ENCODE data around the gene PKN1. TPM values are rescaled to one million over a fixed set of nuclear protein-coding genes. Genes with fewer than 3 reads are reported as not detected.

Gene PKN1
- total and polyA plus RNA-seq, 9 of the 15 experiments (the other 6 are each of a cell fraction or from before 2014, with no cell fraction given): 0.30 to 228 (median 77.5) TPM

DNA sequence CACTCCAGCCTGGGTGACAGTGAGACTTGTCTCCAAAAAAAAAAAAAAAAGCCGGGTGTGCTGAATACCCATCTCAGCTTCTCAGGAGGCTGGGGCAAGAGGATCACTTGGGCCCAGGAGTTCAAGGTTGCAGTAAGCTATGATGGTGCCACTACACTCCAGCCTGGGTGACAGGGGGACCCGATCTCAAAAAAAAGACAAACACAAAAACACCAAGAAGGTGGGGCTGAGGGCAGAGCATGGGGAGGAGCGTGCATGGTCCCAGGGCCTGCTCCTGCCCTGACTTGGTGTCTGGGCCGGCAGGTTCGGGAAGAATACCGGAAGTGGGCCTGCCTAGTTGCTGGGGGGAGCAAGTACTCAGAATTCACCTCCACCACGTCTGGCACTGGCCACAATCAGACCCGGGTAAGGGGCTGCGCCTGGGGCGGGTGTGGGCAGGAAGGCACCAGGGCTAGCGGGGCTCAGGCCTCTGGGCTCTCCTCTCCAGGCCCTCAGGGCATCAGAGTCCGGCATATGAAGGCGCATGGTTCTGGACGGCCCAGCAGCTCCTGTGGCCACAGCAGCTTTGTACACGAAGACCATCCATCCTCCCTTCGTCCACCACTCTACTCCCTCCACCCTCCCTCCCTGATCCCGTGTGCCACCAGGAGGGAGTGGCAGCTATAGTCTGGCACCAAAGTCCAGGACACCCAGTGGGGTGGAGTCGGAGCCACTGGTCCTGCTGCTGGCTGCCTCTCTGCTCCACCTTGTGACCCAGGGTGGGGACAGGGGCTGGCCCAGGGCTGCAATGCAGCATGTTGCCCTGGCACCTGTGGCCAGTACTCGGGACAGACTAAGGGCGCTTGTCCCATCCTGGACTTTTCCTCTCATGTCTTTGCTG lies 25.3 kb upstream of the PKN1 start (continued):
- TF ChIP-seq, protein P1, sequence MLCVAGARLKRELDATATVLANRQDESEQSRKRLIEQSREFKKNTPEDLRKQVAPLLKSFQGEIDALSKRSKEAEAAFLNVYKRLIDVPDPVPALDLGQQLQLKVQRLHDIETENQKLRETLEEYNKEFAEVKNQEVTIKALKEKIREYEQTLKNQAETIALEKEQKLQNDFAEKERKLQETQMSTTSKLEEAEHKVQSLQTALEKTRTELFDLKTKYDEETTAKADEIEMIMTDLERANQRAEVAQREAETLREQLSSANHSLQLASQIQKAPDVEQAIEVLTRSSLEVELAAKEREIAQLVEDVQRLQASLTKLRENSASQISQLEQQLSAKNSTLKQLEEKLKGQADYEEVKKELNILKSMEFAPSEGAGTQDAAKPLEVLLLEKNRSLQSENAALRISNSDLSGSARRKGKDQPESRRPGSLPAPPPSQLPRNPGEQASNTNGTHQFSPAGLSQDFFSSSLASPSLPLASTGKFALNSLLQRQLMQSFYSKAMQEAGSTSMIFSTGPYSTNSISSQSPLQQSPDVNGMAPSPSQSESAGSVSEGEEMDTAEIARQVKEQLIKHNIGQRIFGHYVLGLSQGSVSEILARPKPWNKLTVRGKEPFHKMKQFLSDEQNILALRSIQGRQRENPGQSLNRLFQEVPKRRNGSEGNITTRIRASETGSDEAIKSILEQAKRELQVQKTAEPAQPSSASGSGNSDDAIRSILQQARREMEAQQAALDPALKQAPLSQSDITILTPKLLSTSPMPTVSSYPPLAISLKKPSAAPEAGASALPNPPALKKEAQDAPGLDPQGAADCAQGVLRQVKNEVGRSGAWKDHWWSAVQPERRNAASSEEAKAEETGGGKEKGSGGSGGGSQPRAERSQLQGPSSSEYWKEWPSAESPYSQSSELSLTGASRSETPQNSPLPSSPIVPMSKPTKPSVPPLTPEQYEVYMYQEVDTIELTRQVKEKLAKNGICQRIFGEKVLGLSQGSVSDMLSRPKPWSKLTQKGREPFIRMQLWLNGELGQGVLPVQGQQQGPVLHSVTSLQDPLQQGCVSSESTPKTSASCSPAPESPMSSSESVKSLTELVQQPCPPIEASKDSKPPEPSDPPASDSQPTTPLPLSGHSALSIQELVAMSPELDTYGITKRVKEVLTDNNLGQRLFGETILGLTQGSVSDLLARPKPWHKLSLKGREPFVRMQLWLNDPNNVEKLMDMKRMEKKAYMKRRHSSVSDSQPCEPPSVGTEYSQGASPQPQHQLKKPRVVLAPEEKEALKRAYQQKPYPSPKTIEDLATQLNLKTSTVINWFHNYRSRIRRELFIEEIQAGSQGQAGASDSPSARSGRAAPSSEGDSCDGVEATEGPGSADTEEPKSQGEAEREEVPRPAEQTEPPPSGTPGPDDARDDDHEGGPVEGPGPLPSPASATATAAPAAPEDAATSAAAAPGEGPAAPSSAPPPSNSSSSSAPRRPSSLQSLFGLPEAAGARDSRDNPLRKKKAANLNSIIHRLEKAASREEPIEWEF (CRISPR knock-in tag; IDR thresholded peaks at IDR 0.05): no peak

DNA sequence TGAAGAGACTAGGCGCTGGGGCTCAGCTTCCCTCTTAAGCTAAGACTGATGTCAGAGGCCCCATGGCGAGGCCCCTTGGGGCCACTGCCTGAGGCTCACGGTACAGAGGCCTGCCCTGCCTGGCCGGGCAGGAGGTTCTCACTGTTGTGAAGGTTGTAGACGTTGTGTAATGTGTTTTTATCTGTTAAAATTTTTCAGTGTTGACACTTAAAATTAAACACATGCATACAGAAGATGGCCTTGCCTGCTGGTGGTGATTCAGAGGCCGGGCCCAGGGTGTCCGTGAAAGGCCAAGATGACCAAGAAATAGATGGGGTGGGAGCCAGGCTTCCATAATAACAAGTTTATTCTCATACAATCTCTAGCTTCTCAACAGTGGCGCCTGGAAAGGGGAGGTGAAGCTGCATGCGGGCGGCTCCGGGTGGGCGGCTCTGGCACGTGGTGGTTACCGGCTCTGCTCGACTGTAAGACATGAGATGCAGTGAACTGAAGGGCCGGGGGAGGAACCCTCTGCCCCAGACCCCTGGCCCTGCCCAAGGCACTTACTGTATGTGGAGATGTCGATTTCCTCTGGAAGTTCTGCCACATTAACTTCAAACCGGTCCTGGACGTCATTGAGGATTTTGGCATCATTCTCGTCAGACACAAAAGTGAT lies 24.5 kb upstream of the PKN1 start:
- no TSS peak for BruUV-seq (replicated peaks)
- TF ChIP-seq FOXK1 (CRISPR knock-in tag; IDR thresholded peaks at IDR 0.05; ENCODE audit: borderline replicate concordance): no peak
- TF ChIP-seq, protein P2, sequence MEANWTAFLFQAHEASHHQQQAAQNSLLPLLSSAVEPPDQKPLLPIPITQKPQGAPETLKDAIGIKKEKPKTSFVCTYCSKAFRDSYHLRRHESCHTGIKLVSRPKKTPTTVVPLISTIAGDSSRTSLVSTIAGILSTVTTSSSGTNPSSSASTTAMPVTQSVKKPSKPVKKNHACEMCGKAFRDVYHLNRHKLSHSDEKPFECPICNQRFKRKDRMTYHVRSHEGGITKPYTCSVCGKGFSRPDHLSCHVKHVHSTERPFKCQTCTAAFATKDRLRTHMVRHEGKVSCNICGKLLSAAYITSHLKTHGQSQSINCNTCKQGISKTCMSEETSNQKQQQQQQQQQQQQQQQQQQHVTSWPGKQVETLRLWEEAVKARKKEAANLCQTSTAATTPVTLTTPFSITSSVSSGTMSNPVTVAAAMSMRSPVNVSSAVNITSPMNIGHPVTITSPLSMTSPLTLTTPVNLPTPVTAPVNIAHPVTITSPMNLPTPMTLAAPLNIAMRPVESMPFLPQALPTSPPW (CRISPR knock-in tag; IDR thresholded peaks at IDR 0.05): 0 out of 2 replicates have a peak, but pooled peaks have one; percentile 13
- TF ChIP-seq, protein P3, sequence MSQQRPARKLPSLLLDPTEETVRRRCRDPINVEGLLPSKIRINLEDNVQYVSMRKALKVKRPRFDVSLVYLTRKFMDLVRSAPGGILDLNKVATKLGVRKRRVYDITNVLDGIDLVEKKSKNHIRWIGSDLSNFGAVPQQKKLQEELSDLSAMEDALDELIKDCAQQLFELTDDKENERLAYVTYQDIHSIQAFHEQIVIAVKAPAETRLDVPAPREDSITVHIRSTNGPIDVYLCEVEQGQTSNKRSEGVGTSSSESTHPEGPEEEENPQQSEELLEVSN (IDR thresholded peaks at IDR 0.05; ENCODE audit: borderline replicate concordance in 1 of 2, extremely low read depth in 1 of 2, insufficient read depth in 1 of 2, insufficient read length in 1 of 2, low read depth in 1 of 2, low read length in 1 of 2, poor library complexity in 1 of 2, severe bottlenecking in 1 of 2): no peak
- TF ChIP-seq TFAM (CRISPR knock-in tag; conservative IDR thresholded peaks at IDR 0.05): no peak
- TF ChIP-seq RFX7 (CRISPR knock-in tag; IDR thresholded peaks at IDR 0.05): no peak
- TF ChIP-seq RBFOX2 (IDR thresholded peaks at IDR 0.05; ENCODE audit: low read depth, low read length): peak; percentile 6
- no peak for TF ChIP-seq MTA2 (IDR thresholded peaks at IDR 0.05; ENCODE audit: low read depth)
- TF ChIP-seq SOX6 (IDR thresholded peaks at IDR 0.05): no peak

More for the DNA sequence above, 24.5 kb upstream of the PKN1 start:
- peaks cover 10% of the 10 kb centered on the region for H3K9me1 ChIP-seq (ENCODE audit: control insufficient read depth, insufficient read depth, low read length)
- H3K4me2 ChIP-seq (ENCODE audit: insufficient read depth, low read length): no peak overlapping the region
- no peak overlapping the region for H3K27ac ChIP-seq (ENCODE audit: extremely low read depth, low read depth, low read length)
- no peaks in the 10 kb centered on the region for H3K9me3 ChIP-seq (replicated peaks; ENCODE audit: control insufficient read depth, insufficient read depth, low read depth, low read length)
- in situ Hi-C loops (cut with MboI): no loop called here
- POLR2A ChIA-PET: interaction anchor here (0.6 to 1.4 kb wide), 5 partner anchors 8 to 389 kb away, joined by 3 to 4 read pairs (median 3); no protein-coding TSS in a partner anchor
- peaks cover 59% of the 10 kb centered on the region for H4K20me1 ChIP-seq (replicated peaks; ENCODE audit: control insufficient read depth, insufficient read depth, low read length)
- CTCF ChIA-PET (ENCODE audit: low intra/inter-chr PET ratio): no interaction called here
- no peak overlapping the region for H2AFZ ChIP-seq (ENCODE audit: low read depth, low read length)
- WGBS (ENCODE audit: insufficient coverage, low coverage, missing lambda C conversion rate): 75% methylated on average over 18 of the region's 20 CpGs
- no peak overlapping the region for H3K4me3 ChIP-seq
- peak; percentile 58 for FAIRE-seq
- no peaks in the 10 kb centered on the region for H3K27me3 ChIP-seq (ENCODE audit: control insufficient read depth in 2 of 2, insufficient read depth in 2 of 2, low read length in 2 of 2)
- ATAC-seq: 0 out of 3 replicates have a peak, but pooled peaks have one; percentile 0
- H3K79me2 ChIP-seq (ENCODE audit: control insufficient read depth, insufficient read depth, low read length): peaks cover 26% of the 10 kb centered on the region
- peaks cover 5 to 60% of the 10 kb centered on the region in 2 experiments; a peak in 4 of 5 replicates for H3K4me1 ChIP-seq (replicated peaks in 1 of 2; ENCODE audit: control insufficient read depth in 2 of 2, insufficient read depth in 2 of 2, low read length in 2 of 2)
- peak in 2 of 4 experiments; percentile 6 to 12 for DNase-seq (ENCODE audit: extremely low read depth in 1 of 4, low spot score in 3 of 4)
- intact Hi-C loops (cut with micrococcal nuclease): loop anchor here (10.0 kb wide), 1 partner anchor 264 kb away; no protein-coding TSS in a partner anchor
- peak overlapping the region in 1 of 2 experiments; percentile 78; a peak in 2 of 4 replicates for H3K9ac ChIP-seq (ENCODE audit: insufficient read depth in 1 of 2, low read depth in 2 of 2, low read length in 2 of 2)
- H3K36me3 ChIP-seq (ENCODE audit: control insufficient read depth, insufficient read depth, low read length): peaks cover 92% of the 10 kb centered on the region; the same call in 2 of the 3 replicates
